CD14-positive monocyte (primary cell): ENCODE results near the gene UPP2. TPM values are rescaled to one million over a fixed set of nuclear protein-coding genes. Genes with fewer than 3 reads are reported as not detected.

Experiments
- DNase-seq, 3 donors: peaks; one replicate each; pipeline ENCODE4 v3.0.0-alpha.2; 2011 to 2022
- H2AFZ ChIP-seq: 2 replicates; pipeline ENCODE4 v1.6.0; 2012; ENCODE audit warnings: mild to moderate bottlenecking, low read depth, low read length, inconsistent platforms; ENCODE audit not compliant: insufficient read depth, poor library complexity, severe bottlenecking
- H3K27ac ChIP-seq, 2 donors: 1 replicate in 1 of 2; 2 replicates in 1 of 2; pipeline ENCODE4 v1.5.1; 2012 to 2013; ENCODE audit warnings: low read length in 2 of 2, control low read depth in 1 of 2, inconsistent platforms in 1 of 2, low read depth in 1 of 2, mild to moderate bottlenecking in 1 of 2
- H3K27me3 ChIP-seq, 2 donors: one replicate each; pipeline versions ENCODE4 v1.6.0 to v1.6.1; 2011 to 2013; ENCODE audit warnings: low read length in 2 of 2; ENCODE audit not compliant: control insufficient read depth in 2 of 2, insufficient read depth in 2 of 2
- H3K36me3 ChIP-seq, 2 donors: replicated peaks in 1 of 2; 1 replicate in 1 of 2; 2 replicates in 1 of 2; pipeline versions ENCODE4 v1.5.1 to v1.6.1; 2012 to 2013; ENCODE audit warnings: low read length in 2 of 2, control low read depth in 1 of 2, inconsistent platforms in 1 of 2, mild to moderate bottlenecking in 1 of 2; ENCODE audit not compliant: insufficient read depth in 2 of 2, control insufficient read depth in 1 of 2
- H3K4me1 ChIP-seq, 2 donors: 1 replicate in 1 of 2; 2 replicates in 1 of 2; pipeline versions ENCODE4 v1.5.1 to v1.6.1; 2012 to 2013; ENCODE audit warnings: low read length in 2 of 2, control low read depth in 1 of 2, inconsistent platforms in 1 of 2, mild to moderate bottlenecking in 1 of 2, moderate library complexity in 1 of 2; ENCODE audit not compliant: insufficient read depth in 2 of 2, control insufficient read depth in 1 of 2
- H3K4me2 ChIP-seq: replicated peaks from 2 replicates; pipeline ENCODE3; 2012; ENCODE audit warnings: low read length, moderate library complexity, mild to moderate bottlenecking; ENCODE audit not compliant: poor library complexity, severe bottlenecking; ENCODE audit errors: extremely low read depth
- H3K4me3 ChIP-seq, 3 experiments: fragments of 200-600 bp in 1 of 3; sonication (generic) in 1 of 3; replicated peaks in 1 of 3; 1 replicate in 2 of 3; 2 replicates in 1 of 3; pipeline ENCODE4 v1.5.1; 2011 to 2013; ENCODE audit warnings: low read length in 3 of 3, mild to moderate bottlenecking in 3 of 3, control low read depth in 2 of 3, low read depth in 2 of 3, inconsistent platforms in 1 of 3, moderate library complexity in 1 of 3
- H3K79me2 ChIP-seq: 2 replicates; pipeline ENCODE4 v1.6.0; 2012; ENCODE audit warnings: mild to moderate bottlenecking, control low read depth, inconsistent platforms, low read length, moderate library complexity; ENCODE audit not compliant: insufficient read depth
- H3K9ac ChIP-seq: 2 replicates; pipeline ENCODE4 v1.6.0; 2017; ENCODE audit warnings: low read length, mild to moderate bottlenecking; ENCODE audit not compliant: insufficient read depth, poor library complexity, severe bottlenecking
- H3K9me3 ChIP-seq, 2 donors: replicated peaks in 1 of 2; 1 replicate in 1 of 2; 2 replicates in 1 of 2; pipeline versions ENCODE4 v1.5.1 to v1.6.1; 2012 to 2013; ENCODE audit warnings: low read length in 2 of 2, control low read depth in 1 of 2; ENCODE audit not compliant: control insufficient read depth in 1 of 2, insufficient read depth in 1 of 2
- H4K20me1 ChIP-seq: 2 replicates; pipeline ENCODE4 v1.6.0; 2012; ENCODE audit warnings: mild to moderate bottlenecking, low read length, control low read depth, moderate library complexity; ENCODE audit not compliant: insufficient read depth
- H3K27ac Mint-ChIP-seq, 7 donors: one replicate each; pipeline ENCODE4 v1.8.0; 2020; ENCODE audit warnings: mild to moderate bottlenecking in 7 of 7, mixed read lengths in 7 of 7, moderate library complexity in 6 of 7, inconsistent platforms in 2 of 7
- H3K27me3 Mint-ChIP-seq, 3 donors: one replicate each; pipeline ENCODE4 v1.8.0; 2021 to 2022; ENCODE audit warnings: low read depth in 3 of 3, mild to moderate bottlenecking in 3 of 3, mixed read lengths in 3 of 3, moderate library complexity in 3 of 3, inconsistent platforms in 1 of 3
- H3K36me3 Mint-ChIP-seq, 2 donors: one replicate each; pipeline ENCODE4 v1.8.0; 2020; ENCODE audit warnings: mixed read lengths in 2 of 2, inconsistent platforms in 1 of 2, mild to moderate bottlenecking in 1 of 2
- H3K4me1 Mint-ChIP-seq: one replicate; pipeline ENCODE4 v1.8.0; 2020; ENCODE audit warnings: mild to moderate bottlenecking, mixed read lengths
- H3K4me3 Mint-ChIP-seq, 2 donors: one replicate each; pipeline ENCODE4 v1.8.0; 2020; ENCODE audit warnings: mild to moderate bottlenecking in 2 of 2, mixed read lengths in 2 of 2, moderate library complexity in 1 of 2
- H3K9me3 Mint-ChIP-seq, 7 donors: one replicate each; pipeline ENCODE4 v1.8.0; 2020 to 2022; ENCODE audit warnings: mixed read lengths in 7 of 7, mild to moderate bottlenecking in 6 of 7, moderate library complexity in 6 of 7, inconsistent platforms in 2 of 7
- WGBS: methylation state at CpG from one replicate; pipeline ENCODE4 v1.1.5; 2013; ENCODE audit warnings: missing lambda C conversion rate; ENCODE audit not compliant: insufficient coverage; 5-methylcytosine and 5-hydroxymethylcytosine counted together
- intact Hi-C, 2 donors: fragments of 100-400 bp; cut with micrococcal nuclease; formaldehyde crosslinking; loops; one replicate each; pipeline versions ENCODE4 v1.15.0 to v1.15.1; 2023
- polyA plus RNA-seq, 3 donors: library from polyadenylated mRNA; depleted of rRNA in 1 of 3; unstranded in 2 of 3; stranded (reverse) in 1 of 3; fragments of 300-500 nt in 2 of 3; fragments of >200 nt in 1 of 3; fragmentation: Illumina TruSeq in 2 of 3; gene quantifications; 1 replicate in 2 of 3; 2 replicates in 1 of 3; pipeline ENCODE4 v1.2.3, GENCODE V29; 2012 to 2021
- TF ChIP-seq, protein P1 (sequence below): fragments of 200-600 bp; IDR thresholded peaks from one replicate; pipeline ENCODE4 v1.8.0; 2022; ENCODE audit warnings: antibody characterized with exemption, mild to moderate bottlenecking

Gene UPP2
- polyA plus RNA-seq, 3 donors = not detected

DNA sequence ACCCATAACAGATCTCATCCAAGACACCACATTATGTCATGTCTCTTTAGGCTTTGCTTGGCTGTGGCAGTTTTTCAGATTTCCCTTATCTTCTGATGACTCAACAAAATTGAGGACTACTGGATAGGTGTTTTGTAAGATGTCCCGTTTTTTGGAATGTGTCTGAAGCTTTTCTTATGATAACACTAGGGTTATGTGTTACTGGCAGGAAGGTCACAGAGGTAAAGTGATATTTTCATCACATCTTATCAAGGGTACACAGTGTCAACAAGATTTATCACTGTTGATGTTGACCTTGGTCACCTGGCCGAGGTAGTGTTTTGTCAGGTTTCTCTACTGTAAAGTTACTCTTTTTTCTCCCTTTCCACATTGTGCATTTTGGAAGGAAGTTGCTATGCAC lies 44.8 kb upstream of the UPP2 start:
- Mint-ChIP-seq H3K9me3 (no peaks in the 10 kb centered on the region), H3K4me3 (no peak overlapping the region), H3K4me1 (peaks cover 13% of the 10 kb centered on the region), H3K27me3 (peaks cover 0 to 3% (median 0%) of the 10 kb centered on the region in 3 donors), H3K36me3 (no peaks in the 10 kb centered on the region), H3K27ac (no peak overlapping the region)
- Histone ChIP-seq H3K27ac (no peak overlapping the region), H3K79me2 (no peaks in the 10 kb centered on the region), H3K9me3 (no peaks in the 10 kb centered on the region), H3K4me2 (no peak overlapping the region), H4K20me1 (no peaks in the 10 kb centered on the region), H3K27me3 (no peaks in the 10 kb centered on the region), H3K4me3 (no peak overlapping the region), H3K36me3 (no peaks in the 10 kb centered on the region), H2AFZ (no peak overlapping the region), H3K9ac (no peak overlapping the region), H3K4me1 (peaks cover 7 to 13% of the 10 kb centered on the region in 2 donors)
- intact Hi-C loops = no loop called here
- DNase-seq = no peak
- WGBS = no CpG with 5 or more reads among the region's 2 CpGs
- TF ChIP-seq, protein P1, sequence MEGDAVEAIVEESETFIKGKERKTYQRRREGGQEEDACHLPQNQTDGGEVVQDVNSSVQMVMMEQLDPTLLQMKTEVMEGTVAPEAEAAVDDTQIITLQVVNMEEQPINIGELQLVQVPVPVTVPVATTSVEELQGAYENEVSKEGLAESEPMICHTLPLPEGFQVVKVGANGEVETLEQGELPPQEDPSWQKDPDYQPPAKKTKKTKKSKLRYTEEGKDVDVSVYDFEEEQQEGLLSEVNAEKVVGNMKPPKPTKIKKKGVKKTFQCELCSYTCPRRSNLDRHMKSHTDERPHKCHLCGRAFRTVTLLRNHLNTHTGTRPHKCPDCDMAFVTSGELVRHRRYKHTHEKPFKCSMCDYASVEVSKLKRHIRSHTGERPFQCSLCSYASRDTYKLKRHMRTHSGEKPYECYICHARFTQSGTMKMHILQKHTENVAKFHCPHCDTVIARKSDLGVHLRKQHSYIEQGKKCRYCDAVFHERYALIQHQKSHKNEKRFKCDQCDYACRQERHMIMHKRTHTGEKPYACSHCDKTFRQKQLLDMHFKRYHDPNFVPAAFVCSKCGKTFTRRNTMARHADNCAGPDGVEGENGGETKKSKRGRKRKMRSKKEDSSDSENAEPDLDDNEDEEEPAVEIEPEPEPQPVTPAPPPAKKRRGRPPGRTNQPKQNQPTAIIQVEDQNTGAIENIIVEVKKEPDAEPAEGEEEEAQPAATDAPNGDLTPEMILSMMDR = no peak

DNA sequence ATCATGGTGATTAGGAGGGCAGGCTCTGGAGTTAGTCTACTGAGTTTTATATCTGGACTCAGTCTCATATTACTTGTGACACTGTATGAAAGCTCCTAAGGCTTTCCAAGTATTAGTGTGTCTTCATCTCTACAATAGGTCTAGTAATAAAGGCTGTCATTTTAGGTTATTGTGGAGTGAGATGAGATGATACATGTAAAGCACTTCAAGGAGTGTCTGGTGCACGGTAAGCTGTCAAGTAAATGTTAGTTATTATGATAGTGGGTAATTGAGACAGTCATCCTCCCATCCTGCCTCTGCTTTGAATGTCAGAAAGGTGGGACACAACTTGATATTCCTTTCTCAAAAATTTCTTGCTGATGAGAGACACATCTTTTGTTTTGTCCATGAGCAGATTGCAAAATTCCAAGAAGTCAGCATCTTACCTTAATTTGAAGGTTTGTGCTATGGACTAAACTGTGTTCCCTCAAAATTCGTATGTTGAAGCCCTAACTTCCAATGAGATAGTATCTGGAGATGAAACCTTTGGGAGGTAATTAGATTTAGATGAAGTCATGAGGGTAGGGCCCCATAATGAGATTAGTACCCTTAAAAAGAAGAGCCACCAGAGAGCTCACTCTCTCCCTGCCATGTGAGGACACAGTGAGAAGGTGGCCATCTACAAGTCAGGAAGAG lies 41.4 kb upstream of the UPP2 start:
- Mint-ChIP-seq H3K9me3 (peaks cover 0 to 4% (median 0%) of the 10 kb centered on the region in 7 donors), H3K36me3 (no peaks in the 10 kb centered on the region), H3K27me3 (peaks cover 0 to 3% (median 0%) of the 10 kb centered on the region in 3 donors), H3K4me3 (no peak overlapping the region), H3K4me1 (no peaks in the 10 kb centered on the region), H3K27ac (no peak overlapping the region)
- intact Hi-C loops = no loop called here
- Histone ChIP-seq H3K36me3 (no peaks in the 10 kb centered on the region), H4K20me1 (no peaks in the 10 kb centered on the region), H3K9me3 (no peaks in the 10 kb centered on the region), H3K4me1 (no peaks in the 10 kb centered on the region), H2AFZ (no peak overlapping the region), H3K27me3 (no peaks in the 10 kb centered on the region), H3K4me2 (no peak overlapping the region), H3K9ac (no peak overlapping the region), H3K4me3 (no peak overlapping the region), H3K27ac (no peak overlapping the region), H3K79me2 (no peaks in the 10 kb centered on the region)
- TF ChIP-seq, protein P1 = no peak
- WGBS = no CpG with 5 or more reads among the region's 2 CpGs
- no peak for DNase-seq
